LNCaP clone FGC (cell line): ENCODE measurements around the gene NIN.

Source experiments
- DNase-seq: peaks from one replicate; pipeline ENCODE4 v3.0.0-alpha.2; 2011; ENCODE audit warnings: low read depth
- H3K4me3 ChIP-seq: 2 replicates; pipeline ENCODE4 v1.5.1; 2011; ENCODE audit warnings: mild to moderate bottlenecking, low read depth, low read length, control low read depth
- TF ChIP-seq, protein P1 (sequence below): IDR thresholded peaks from 2 replicates; pipeline ENCODE4 v1.5.1; 2012; ENCODE audit warnings: mild to moderate bottlenecking; ENCODE audit not compliant: control insufficient read depth, insufficient read depth; ENCODE audit errors: extremely low read depth

The NIN gene

DNA sequence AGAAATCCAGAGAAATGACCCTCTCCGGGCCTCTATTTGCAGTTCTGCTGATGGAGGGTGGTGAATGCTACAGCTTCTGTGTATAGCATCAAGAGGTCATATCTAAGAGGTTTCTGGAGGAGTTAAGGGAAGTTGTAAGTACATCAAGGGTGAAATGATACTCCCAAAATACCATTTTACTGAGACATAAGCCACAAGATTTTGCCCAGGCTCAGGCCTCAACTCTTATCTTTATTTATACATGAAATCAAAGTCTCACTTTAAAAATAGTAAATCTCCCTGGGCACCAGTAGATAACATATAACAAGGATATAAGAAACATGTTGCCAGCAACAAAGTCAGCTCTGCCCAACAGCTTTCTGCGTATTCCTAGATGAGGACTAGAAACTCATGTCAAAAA is 40.4 kb downstream of the NIN start:
- no peak for DNase-seq
- H3K4me3 ChIP-seq: no peak overlapping the region
- TF ChIP-seq, protein P1, sequence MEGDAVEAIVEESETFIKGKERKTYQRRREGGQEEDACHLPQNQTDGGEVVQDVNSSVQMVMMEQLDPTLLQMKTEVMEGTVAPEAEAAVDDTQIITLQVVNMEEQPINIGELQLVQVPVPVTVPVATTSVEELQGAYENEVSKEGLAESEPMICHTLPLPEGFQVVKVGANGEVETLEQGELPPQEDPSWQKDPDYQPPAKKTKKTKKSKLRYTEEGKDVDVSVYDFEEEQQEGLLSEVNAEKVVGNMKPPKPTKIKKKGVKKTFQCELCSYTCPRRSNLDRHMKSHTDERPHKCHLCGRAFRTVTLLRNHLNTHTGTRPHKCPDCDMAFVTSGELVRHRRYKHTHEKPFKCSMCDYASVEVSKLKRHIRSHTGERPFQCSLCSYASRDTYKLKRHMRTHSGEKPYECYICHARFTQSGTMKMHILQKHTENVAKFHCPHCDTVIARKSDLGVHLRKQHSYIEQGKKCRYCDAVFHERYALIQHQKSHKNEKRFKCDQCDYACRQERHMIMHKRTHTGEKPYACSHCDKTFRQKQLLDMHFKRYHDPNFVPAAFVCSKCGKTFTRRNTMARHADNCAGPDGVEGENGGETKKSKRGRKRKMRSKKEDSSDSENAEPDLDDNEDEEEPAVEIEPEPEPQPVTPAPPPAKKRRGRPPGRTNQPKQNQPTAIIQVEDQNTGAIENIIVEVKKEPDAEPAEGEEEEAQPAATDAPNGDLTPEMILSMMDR: no peak

DNA sequence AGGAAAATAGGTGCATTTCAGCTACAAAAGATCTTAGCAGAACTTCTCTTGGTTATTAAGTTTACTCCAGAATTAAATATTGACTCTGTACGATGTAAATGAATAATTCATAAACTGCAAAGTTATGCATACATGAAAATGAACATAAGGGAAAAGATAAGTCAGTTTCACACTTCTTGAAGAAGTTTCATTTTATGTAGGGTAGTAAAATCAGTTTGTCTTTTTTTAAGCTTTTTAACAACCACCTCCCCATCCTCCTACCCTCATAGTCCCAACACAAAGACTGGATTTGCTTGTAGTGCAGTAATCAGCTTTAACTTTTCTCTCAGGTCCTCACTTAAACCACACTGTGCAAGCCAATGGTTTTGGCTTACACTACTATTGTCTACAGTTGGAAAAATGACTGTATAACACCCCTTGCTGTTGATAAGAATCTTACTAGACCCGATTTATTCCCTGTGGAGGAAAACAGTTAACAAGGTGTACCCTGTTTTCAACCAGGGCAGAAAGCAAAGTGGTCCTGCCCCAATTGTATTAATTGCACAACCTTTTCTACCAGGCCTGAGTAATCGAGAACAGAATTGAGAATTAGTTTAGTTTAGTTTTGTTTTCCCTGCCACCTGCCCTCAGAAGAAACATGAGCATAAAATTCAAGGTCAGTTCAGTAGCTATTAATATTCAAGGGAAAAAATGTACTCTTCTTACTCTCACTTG is 44.1 kb downstream of the NIN start:
- no peak overlapping the region for H3K4me3 ChIP-seq
- TF ChIP-seq, protein P1: no peak
- no peak for DNase-seq

DNA sequence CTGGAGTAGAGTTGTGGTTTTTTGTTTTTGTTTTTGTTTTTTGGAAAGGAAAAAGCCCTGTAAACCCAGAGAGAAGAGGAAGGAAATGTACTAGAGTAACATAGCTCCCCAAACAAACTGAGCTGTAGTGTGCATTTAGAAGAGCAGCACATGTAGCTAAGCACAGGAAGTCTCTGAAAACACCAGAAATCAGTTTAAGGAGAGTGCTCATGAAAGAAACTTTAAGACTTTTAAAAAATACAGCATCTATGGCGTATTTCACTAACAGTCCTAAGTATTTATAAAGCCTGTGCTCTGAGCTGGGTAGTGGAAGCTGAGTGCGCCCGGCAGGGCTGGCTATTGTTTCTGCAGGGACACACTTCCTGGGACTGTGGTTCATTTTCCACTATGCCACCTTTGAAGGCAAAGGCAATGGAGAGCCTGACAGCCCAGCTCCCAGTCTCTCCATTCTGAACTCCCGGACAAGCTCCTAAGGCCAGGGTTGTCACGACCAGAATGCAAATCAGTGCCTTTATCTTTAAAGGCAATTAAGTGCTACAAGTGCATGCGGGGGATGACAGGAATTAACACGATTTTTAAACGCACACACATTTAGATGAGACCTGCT is 45.4 kb downstream of the NIN start:
- H3K4me3 ChIP-seq: no peak overlapping the region
- TF ChIP-seq, protein P1: no peak

DNA sequence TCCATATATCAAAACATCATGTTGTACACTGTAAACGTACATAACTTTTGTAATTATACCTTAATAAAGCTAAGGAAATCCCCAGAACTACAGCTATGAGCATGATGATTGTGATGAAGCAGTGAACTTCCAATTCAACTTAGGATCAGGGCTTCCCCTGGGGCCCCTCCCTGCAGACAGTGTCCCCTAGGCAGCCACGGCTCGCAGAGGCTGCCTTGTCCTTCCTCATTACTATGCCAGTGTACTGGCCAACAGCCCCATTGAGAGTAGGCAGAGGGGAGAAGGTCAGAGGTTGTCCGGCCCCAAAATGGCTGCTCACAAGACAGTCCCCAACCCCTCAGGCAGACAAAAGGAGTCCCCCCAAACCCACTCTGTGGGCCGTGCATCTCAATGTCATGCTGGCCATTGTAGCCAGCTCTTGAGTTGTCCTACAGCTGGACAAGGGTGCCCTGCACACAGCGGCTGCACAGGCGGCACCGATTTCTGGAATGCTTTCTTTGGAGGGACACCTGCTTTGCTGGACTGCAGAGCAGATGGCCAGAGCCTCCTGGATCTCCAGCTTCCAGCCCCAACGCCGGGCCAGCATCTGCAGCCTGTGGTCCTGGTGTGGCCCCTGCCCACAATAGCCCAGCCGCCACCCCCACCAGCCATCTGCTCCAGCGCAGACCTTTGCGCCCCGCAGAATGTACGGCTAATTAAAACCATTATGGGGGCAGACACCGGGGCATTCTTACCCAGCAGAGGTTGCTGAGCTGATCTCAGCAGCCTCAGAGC is 46.1 kb downstream of the NIN start:
- H3K4me3 ChIP-seq: no peak overlapping the region
- DNase-seq: no peak
- TF ChIP-seq, protein P1: no peak

More for the DNA sequence above, 45.4 kb downstream of the NIN start:
- DNase-seq: no peak

DNA sequence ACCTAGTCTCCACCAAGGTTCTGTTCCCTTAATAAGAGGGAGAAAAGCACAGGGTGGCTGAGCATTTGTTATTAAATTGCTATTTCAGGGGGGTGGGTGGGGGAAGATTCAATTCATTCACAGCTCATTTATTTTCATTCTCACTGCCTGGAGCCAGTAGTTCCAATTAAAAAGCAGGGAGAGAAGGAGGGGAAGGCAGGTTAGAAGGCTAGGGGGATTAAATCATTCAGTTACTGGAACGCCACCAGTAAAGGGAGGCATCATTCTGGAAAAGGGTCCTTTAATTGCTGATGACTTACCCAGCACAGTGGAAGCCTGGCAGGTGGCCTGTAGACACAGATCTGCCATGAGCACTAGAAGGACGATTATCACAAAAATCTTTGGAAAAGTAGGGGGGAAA is 47.4 kb downstream of the NIN start:
- TF ChIP-seq, protein P1: no peak
- no peak for DNase-seq
- H3K4me3 ChIP-seq: no peak overlapping the region

DNA sequence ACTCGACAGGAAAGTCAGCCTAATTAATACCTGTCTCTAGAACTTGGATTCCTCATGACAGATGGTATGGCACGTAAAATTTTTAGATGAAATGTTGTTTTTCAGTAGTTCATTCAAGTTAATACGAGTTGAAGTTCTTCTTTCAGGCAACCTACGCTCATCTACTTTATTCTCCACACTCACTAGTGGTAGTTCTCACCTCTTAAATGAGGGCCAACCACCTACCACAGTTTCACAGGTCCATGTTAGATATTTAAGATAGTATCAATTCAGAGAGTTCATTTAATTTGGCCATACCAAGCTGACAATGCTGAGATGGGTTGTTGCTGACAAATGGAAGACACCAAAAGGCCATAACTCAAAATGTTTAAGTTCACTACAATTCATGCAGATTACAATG is 50.6 kb downstream of the NIN start:
- DNase-seq: no peak
- H3K4me3 ChIP-seq: no peak overlapping the region
- TF ChIP-seq, protein P1: no peak
